GM12874 (cell line): Measurements from ENCODE around the gene MSL1.

Source experiments
- CTCF ChIP-seq: IDR thresholded peaks from 2 replicates; pipeline ENCODE4 v1.5.1; 2011; ENCODE audit warnings: low read depth, mild to moderate bottlenecking, control low read depth, low read length, moderate library complexity; ENCODE audit not compliant: insufficient read depth

The MSL1 gene

GRCh38 chr17:40121181-40122135 lies at the start of gene MSL1:
Gene MSL1, plus strand, starts transcription at chr17:40121971. Its CDS starts 642 bp downstream, at chr17:40122613.
- TF ChIP-seq CTCF: no peak

GRCh38 chr17:40072040-40072734 lies 49.6 kb upstream of the MSL1 start:
- TF ChIP-seq CTCF: no peak

- TF ChIP-seq CTCF: no peak
These were observed 48.9 kb upstream of the MSL1 start for GRCh38 chr17:40072735-40073346.

GRCh38 chr17:40073454-40074174 lies 48.2 kb upstream of the MSL1 start:
- TF ChIP-seq CTCF: no peak

GRCh38 chr17:40074175-40074512 lies 47.6 kb upstream of the MSL1 start:
- TF ChIP-seq CTCF: no peak

- TF ChIP-seq CTCF: no peak
These were observed 46.9 kb upstream of the MSL1 start for GRCh38 chr17:40074871-40075200.

- TF ChIP-seq CTCF: peak; percentile 97
These were observed 46.4 kb upstream of the MSL1 start for GRCh38 chr17:40075201-40075941.
